Upper lobe of left lung (tissue), 6 donors: Measurements from ENCODE around the gene HDAC2. TPM values are rescaled to one million over a fixed set of nuclear protein-coding genes. Genes with fewer than 3 reads are reported as not detected.

Experiments used
- ATAC-seq, 2 donors: fragments of 200-7000 bp; cut with Tn5 transposase; one replicate each; pipeline ENCODE4 v1.9.1; 2022; ENCODE audit warnings: mild to moderate bottlenecking in 2 of 2, moderate library complexity in 2 of 2; ENCODE audit not compliant: low FRiP score in 2 of 2
- DNase-seq, 2 donors: peaks; one replicate each; pipeline ENCODE4 v3.0.0-alpha.2; 2019 to 2020
- H3K27ac ChIP-seq, 4 donors: fragments of 200-600 bp; sonication (generic); one replicate each; pipeline ENCODE4 v1.5.1; 2016 to 2019
- H3K27me3 ChIP-seq, 4 donors: fragments of 200-600 bp; sonication (generic); one replicate each; pipeline ENCODE4 v1.5.1; 2017 to 2019
- H3K36me3 ChIP-seq, 4 donors: fragments of 200-600 bp; sonication (generic); one replicate each; pipeline ENCODE4 v1.5.1; 2016 to 2019
- H3K4me1 ChIP-seq, 4 donors: fragments of 200-600 bp; sonication (generic); one replicate each; pipeline ENCODE4 v1.5.1; 2018 to 2019
- H3K4me3 ChIP-seq, 4 donors: fragments of 200-600 bp; sonication (generic); one replicate each; pipeline ENCODE4 v1.5.1; 2017 to 2019; ENCODE audit warnings: mild to moderate bottlenecking in 2 of 4, moderate library complexity in 1 of 4
- H3K9me3 ChIP-seq, 4 donors: fragments of 200-600 bp; sonication (generic); one replicate each; pipeline ENCODE4 v1.5.1; 2018 to 2019
- EP300 ChIP-seq, 4 donors: sonication (generic); formaldehyde crosslinking; IDR thresholded peaks; one replicate each; pipeline ENCODE4 v1.5.1; 2017; ENCODE audit warnings: antibody characterized with exemption in 4 of 4, control low read depth in 2 of 4
- POLR2A ChIP-seq, 4 donors: fragments of 450-650 bp; IDR thresholded peaks; one replicate each; pipeline ENCODE4 v1.5.1; 2016 to 2017; ENCODE audit warnings: antibody characterized with exemption in 4 of 4, mild to moderate bottlenecking in 2 of 4
- POLR2AphosphoS5 ChIP-seq, 2 donors: sonication (generic); formaldehyde crosslinking; IDR thresholded peaks; one replicate each; pipeline ENCODE4 v1.5.1; 2017; ENCODE audit warnings: antibody characterized with exemption in 2 of 2
- WGBS, 2 donors: methylation state at CpG; one replicate each; pipeline ENCODE4 v1.1.5; 2017 to 2018; 5-methylcytosine and 5-hydroxymethylcytosine counted together
- total RNA-seq, 6 donors: library from RNA; depleted of rRNA in 4 of 6; stranded (reverse); fragments of >200 nt in 4 of 6; gene quantifications; one replicate each; pipeline versions ENCODE4 v1.1.0 to v1.2.1, GENCODE V29; 2016 to 2021
- TF ChIP-seq, protein P1 (sequence below), 6 experiments: fragments of 450-650 bp in 4 of 6; fragments of 200-600 bp in 2 of 6; sonication (generic) in 2 of 6; IDR thresholded peaks; one replicate each; pipeline ENCODE4 v1.5.1; 2016 to 2019; ENCODE audit warnings: antibody characterized with exemption in 6 of 6
- donor health status: DM: no; HTN: no; CAD: no; lungs with moderate emphysema.
- donor health status: DM: no; HTN: yes; CAD: no; lungs with severe emphysema.

The HDAC2 gene
- total RNA-seq, 6 donors from 2014 or later, result 19.9 to 125 (median 44.0) TPM

DNA sequence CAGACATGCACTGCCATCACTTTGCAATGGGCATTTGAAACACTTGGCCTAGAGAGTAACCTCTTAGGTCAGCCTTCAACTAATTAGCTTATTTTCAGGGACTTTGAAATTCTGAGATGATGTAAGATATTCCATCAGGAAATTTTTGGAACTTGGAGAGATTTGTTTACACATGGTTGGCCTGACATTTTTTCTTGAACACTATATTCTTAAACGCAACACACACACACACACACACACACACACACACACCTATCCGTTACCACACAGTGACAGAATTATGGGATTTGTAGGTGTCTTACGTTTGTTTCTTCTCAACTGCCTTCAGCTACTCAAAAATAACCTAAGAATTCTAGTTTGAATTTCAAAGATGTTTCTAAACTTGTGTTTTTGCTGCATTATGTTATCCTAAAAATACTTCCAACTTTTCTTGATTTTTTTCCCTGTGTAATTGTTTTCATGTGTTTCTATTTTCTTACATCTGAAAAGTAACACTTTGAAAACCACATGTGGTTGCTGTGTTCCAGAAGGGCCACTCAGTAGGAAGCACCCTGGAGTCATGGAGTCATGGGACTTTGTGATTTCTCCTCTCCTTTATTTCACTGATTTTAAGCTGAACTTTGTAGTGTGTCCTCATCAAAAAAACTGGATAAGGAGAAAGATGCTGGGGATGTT lies 81.9 kb downstream of the HDAC2 start:
- TF ChIP-seq EP300 (IDR thresholded peaks at IDR 0.05) (no peak), POLR2AphosphoS5 (IDR thresholded peaks at IDR 0.05) (no peak), POLR2A (IDR thresholded peaks at IDR 0.05) (no peak)
- TF ChIP-seq, protein P1, sequence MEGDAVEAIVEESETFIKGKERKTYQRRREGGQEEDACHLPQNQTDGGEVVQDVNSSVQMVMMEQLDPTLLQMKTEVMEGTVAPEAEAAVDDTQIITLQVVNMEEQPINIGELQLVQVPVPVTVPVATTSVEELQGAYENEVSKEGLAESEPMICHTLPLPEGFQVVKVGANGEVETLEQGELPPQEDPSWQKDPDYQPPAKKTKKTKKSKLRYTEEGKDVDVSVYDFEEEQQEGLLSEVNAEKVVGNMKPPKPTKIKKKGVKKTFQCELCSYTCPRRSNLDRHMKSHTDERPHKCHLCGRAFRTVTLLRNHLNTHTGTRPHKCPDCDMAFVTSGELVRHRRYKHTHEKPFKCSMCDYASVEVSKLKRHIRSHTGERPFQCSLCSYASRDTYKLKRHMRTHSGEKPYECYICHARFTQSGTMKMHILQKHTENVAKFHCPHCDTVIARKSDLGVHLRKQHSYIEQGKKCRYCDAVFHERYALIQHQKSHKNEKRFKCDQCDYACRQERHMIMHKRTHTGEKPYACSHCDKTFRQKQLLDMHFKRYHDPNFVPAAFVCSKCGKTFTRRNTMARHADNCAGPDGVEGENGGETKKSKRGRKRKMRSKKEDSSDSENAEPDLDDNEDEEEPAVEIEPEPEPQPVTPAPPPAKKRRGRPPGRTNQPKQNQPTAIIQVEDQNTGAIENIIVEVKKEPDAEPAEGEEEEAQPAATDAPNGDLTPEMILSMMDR (IDR thresholded peaks at IDR 0.05), result no peak
- Histone ChIP-seq H3K27me3 (no peaks in the 10 kb centered on the region), H3K9me3 (no peaks in the 10 kb centered on the region), H3K36me3 (no peaks in the 10 kb centered on the region), H3K27ac (no peak overlapping the region), H3K4me1 (no peaks in the 10 kb centered on the region), H3K4me3 (no peak overlapping the region)
- DNase-seq, result no peak
- 72 to 83% methylated on average over 3 of the region's 3 CpGs for WGBS, 2 donors
- no peak for ATAC-seq

DNA sequence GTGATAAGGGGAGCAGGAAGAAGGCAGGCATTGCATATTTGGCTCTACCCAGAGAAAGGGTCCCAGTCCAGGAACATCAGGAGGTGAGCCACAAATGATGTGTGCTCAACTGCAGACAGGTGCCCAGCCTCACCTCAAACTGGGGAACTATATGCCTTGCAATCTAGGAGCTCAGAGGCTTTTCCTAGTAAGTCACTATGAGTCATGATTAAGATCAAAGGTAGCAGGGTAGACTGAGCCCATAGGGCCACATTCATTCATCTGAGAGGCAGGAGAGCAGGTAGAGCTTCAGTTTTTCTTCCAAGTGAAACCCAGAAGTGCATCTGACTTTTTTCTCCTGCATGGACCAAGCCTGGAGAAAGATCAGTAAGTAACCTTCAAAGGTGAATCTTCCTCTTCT lies 82.5 kb downstream of the HDAC2 start:
- Histone ChIP-seq H3K27me3 (no peaks in the 10 kb centered on the region), H3K4me1 (no peaks in the 10 kb centered on the region), H3K9me3 (no peaks in the 10 kb centered on the region), H3K4me3 (no peak overlapping the region), H3K36me3 (no peaks in the 10 kb centered on the region), H3K27ac (no peak overlapping the region)
- DNase-seq, result no peak
- ATAC-seq, result no peak
- TF ChIP-seq POLR2AphosphoS5 (IDR thresholded peaks at IDR 0.05) (no peak), EP300 (IDR thresholded peaks at IDR 0.05) (no peak)

DNA sequence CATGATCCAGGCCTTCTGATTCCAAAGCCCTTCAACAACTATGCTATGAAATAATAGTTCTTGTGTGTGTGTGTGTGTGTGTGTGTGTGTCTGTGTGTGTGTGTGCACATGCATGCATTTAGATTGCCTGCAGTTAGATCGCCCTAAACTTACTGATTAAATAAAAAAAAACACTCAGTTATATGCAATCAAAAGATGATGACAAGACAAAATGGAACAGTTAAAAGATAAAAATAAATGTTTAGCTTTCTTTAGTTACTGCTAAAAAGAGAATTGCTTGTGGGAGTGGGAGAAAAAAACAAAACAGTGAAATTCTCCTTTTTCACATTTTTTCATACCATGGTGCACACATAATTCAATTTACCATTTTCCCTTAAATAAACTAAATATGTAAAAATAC lies 84.4 kb downstream of the HDAC2 start:
- no peak overlapping the region for H3K4me3 ChIP-seq
- H3K4me1 ChIP-seq, result peaks cover 0 to 7% (median 2%) of the 10 kb centered on the region in 4 donors
- H3K27ac ChIP-seq, result no peak overlapping the region
- no peaks in the 10 kb centered on the region for H3K36me3 ChIP-seq
- TF ChIP-seq EP300 (IDR thresholded peaks at IDR 0.05), result no peak
- TF ChIP-seq, protein P1 (IDR thresholded peaks at IDR 0.05), result no peak
- TF ChIP-seq POLR2AphosphoS5 (IDR thresholded peaks at IDR 0.05), result no peak
- TF ChIP-seq POLR2A (IDR thresholded peaks at IDR 0.05), result no peak
- WGBS, 2 donors, result 89 to 95% methylated on average over 1 of the region's 1 CpG
- H3K27me3 ChIP-seq, result no peaks in the 10 kb centered on the region
- no peak for DNase-seq
- ATAC-seq, result no peak
- no peaks in the 10 kb centered on the region for H3K9me3 ChIP-seq

DNA sequence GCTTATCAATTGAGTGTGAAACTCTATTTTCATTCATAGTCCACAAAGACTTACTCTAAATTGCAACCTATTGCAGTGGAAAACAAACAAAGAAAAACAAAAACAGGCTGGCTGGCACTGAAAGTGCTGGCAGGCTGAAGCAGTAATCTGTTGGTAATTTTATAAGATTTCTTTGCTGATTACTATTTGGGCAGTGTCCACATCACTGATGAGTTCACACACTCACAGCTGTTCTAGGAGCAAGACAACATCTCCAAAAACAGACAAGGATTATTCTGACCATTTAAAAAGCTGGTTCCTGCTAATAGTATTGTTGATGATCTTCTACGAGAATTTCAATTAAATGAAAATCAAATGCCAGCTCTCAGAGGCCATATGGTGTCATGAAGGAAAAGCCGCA lies 86.9 kb downstream of the HDAC2 start:
- no peak overlapping the region for H3K4me3 ChIP-seq
- DNase-seq (no peak), ATAC-seq (no peak)
- no peak overlapping the region for H3K27ac ChIP-seq
- H3K27me3 ChIP-seq, result no peaks in the 10 kb centered on the region
- no peaks in the 10 kb centered on the region for H3K36me3 ChIP-seq
- peaks cover 0 to 14% (median 6%) of the 10 kb centered on the region in 4 donors for H3K4me1 ChIP-seq
- 83 to 94% methylated on average over 2 of the region's 2 CpGs for WGBS, 2 donors
- no peaks in the 10 kb centered on the region for H3K9me3 ChIP-seq
- no peak for TF ChIP-seq POLR2A (IDR thresholded peaks at IDR 0.05)
- TF ChIP-seq EP300 (IDR thresholded peaks at IDR 0.05), result no peak
- TF ChIP-seq, protein P1 (IDR thresholded peaks at IDR 0.05), result no peak
- TF ChIP-seq POLR2AphosphoS5 (IDR thresholded peaks at IDR 0.05), result no peak

Other genes with a start within 250 kb of the HDAC2 start
- 10 to 100 TPM; 26.3 to 85.8 (median 42.2) TPM for gene MARCKS, start 113.8 kb downstream of the HDAC2 start, total RNA-seq